Activated T-cell treated with anti-CD3 and anti-CD28 coated beads for 4 hours (primary cell): ENCODE results near the gene TMEM213.

ENCODE experiments used
- DNase-seq: peaks from one replicate; pipeline ENCODE4 v3.0.0-alpha.2; 2020

TMEM213 gene

DNA sequence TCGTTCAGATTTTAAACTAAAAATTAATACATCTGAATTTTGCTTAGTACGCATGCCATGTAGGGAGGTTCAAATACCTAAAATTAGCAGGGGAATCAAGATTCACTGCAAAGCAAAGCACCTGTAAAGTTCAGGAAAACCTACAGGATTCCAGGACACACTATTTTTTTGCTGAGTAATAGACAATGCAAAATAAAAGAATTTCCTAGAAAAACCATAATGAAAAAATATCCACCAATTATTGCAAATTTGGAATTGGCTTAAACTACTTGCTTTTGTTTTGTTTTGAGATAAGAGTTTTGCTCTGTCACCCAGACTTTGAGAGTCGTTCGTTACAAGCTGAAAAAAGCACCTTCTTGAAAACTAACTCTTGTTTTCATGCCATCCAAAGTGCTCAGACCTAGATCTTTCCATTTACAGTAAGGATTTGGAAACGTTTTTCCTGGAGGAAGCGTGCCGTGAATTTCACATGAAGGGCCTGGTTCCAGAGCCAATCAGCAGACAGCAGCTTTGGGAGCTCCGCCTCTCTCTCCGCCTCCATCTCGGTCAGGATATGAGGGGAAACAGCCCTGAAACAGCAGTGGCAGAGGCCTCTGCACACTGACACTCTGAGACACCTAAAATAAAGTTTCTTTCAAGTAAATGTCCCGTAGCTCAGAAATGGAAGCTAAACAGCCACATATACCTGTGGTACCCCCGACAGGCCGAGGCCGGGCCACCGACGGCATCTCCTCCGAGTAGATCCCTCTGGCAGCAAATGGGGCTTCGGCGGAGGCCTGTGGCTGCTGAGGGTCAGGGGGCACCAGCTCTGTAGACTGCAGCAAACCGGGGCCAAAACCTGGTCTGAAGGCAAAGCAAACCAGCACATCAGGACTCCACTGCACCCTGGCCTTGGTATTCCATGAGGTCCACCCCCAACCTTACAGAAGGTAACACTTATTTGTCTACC, 46.1 kb downstream of the TMEM213 start:
- DNase-seq: no peak

- DNase-seq: no peak
These were observed 47.9 kb downstream of the TMEM213 start for GRCh38 chr7:138845711-138846110.

GRCh38 chr7:138848056-138848980, 50.5 kb downstream of the TMEM213 start:
- no peak for DNase-seq

- no peak for DNase-seq
These were observed 51.9 kb downstream of the TMEM213 start for GRCh38 chr7:138849701-138850100.

DNA sequence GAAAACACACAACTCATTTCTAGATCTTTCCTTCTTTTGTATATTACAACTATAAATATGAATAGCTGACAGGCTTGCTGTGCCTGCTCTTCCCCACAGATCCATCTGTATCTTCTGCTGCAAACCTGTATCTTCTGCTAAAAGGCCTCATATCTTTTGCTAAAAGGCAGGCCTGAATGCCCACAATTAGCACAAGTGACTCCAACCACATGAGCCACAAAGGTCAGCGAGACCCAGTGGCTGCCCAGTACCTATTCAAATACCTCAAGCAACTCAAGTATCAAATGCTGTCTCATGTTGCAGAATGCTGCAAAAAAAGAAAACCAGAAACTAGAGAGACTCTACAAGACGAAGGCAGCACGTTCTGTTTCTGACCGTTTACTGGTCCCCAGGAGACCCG, 54.7 kb downstream of the TMEM213 start:
- DNase-seq: no peak

- DNase-seq: no peak
These were observed 55.7 kb downstream of the TMEM213 start for GRCh38 chr7:138853448-138853847.

GRCh38 chr7:138854115-138854645, 56.4 kb downstream of the TMEM213 start:
- DNase-seq: no peak

DNA sequence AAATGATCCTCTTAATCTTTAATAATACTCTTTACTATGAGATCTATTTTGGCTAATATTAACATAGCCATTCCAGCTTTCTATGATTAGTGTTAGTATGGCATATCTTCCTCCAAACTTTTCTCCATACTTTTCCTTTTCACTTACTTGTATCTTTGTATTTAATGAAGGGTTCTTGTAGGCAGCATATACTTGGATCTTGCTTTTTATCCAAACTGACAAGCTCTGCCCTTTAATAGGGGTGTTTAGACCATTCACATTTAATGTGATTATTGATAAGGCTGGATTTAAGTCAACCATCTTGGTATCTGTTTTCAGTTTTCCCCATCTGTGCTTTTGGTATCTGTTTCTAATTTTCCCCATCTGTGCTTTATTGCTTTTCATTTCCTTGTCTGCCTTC, 59.9 kb downstream of the TMEM213 start:
- DNase-seq: no peak

DNA sequence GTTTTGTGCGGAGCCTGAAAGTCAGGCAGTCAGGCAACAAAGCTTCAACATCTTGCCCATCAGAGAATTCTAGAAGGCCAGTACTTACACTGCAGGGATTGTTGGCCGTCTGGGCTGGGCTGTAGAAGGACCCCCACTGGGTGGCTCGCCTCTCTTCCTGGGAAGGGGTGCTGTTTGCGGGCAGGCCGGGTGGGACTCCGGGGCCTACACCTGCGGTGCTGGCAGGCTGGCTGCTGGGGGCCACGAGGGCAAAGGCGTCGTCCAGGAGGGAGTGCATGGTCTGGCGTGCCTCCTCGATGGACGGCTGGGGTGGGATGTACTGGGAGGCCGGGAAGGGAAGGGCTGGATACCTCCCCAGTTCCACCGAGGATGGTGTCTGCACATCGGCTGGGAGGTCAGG, 63.3 kb downstream of the TMEM213 start:
- DNase-seq: no peak

DNA sequence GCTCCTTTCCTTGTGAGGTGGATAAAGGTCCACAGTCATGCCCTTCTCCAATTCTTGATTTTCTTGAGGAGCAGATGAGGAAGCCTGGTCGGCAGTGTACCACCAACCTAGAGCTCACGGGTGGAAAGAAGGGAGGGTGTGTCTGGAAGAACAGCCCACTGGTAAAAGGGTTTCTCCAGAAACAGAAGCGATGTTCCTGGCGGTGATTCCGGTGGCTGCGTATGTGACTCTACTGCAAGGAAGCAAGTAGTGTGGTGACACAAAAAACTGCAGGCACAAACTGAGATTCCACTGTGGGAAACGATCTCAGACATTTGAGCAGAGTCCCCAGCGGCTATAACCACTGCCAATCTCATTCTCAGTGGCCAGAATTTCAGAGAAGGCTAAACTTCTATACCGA, 66.1 kb downstream of the TMEM213 start:
- DNase-seq: no peak

DNA sequence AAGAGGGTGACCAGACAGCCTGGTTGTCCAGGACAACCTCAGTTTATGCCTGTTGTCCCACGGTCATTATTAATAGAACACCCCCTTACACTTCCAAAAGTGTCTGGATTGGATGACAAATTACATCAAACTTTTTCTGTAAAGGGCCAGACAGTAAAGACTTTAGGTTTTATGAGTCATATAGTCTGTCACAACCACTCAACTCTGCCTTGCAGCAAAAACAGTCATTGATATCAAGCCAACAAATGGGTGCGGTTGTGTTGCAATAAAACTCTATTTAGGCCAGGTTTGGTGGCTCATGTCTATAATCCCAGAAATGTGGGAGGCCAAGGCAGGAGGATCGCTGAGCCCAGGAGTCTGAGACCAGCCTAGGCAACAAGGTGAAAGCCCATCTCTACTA, 66.9 kb downstream of the TMEM213 start:
- no peak for DNase-seq

DNA sequence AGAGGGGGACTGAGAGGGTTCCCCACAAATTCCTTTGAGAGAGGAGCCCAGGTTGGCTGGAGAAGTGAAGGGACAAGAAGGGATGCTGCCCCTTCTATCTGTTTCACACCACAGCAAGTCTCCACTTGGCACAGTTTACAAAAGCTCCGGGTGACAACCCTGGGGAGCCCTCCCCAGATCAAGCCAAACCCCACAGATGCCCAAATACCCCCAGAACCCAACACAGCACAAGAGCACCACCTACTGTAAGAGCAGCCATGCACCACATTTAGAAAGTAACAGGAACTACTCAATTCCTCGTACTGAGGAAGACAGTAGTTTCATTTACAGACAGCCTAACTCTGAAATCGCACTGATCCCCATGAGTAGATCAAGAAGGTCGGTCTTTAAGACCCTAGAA, 68.0 kb downstream of the TMEM213 start:
- peak; percentile 32 for DNase-seq

- DNase-seq: no peak
These were observed 68.6 kb downstream of the TMEM213 start for GRCh38 chr7:138866353-138866752.

- DNase-seq: no peak
These were observed 70.0 kb downstream of the TMEM213 start for GRCh38 chr7:138867744-138868143.

DNA sequence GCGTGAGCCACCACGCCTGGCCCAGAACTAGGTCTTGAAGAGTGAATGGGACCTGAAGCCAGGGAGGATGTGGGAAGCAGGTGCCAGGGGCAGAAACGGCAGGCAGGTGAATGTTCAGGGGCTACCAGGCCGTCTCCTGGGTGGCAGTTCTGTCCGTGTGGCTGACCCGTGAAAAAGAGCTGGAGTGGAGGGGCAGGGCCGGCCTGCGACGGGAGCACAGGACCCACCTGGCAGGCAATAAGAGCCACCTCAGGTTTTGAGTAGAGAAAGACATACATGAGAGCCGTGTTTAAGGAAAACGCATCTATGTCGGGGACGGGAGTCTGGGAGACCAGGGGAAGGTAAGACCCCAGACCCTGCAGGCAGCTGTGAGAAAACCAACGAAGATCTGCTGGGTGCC, 70.9 kb downstream of the TMEM213 start:
- DNase-seq: no peak

DNA sequence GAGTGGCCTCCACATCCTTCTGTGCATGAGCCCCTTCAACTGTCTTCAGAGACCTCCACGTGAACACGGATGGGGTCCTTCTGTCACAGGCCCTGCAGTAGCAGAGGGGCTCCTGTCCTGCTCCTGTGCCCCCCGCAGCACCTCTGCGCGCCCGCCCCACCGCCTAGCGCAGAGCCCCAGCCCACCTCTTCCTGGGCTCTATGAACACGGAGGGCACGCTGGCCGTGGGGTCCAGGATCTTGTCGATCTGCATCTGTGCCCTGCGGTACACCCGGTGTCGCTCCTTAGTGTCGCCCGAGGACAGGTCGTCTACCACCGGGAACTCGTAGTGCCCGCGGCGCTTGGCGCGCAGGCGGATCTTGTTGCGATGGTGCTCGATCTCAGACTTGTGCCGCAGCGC, 71.6 kb downstream of the TMEM213 start:
- no peak for DNase-seq

DNA sequence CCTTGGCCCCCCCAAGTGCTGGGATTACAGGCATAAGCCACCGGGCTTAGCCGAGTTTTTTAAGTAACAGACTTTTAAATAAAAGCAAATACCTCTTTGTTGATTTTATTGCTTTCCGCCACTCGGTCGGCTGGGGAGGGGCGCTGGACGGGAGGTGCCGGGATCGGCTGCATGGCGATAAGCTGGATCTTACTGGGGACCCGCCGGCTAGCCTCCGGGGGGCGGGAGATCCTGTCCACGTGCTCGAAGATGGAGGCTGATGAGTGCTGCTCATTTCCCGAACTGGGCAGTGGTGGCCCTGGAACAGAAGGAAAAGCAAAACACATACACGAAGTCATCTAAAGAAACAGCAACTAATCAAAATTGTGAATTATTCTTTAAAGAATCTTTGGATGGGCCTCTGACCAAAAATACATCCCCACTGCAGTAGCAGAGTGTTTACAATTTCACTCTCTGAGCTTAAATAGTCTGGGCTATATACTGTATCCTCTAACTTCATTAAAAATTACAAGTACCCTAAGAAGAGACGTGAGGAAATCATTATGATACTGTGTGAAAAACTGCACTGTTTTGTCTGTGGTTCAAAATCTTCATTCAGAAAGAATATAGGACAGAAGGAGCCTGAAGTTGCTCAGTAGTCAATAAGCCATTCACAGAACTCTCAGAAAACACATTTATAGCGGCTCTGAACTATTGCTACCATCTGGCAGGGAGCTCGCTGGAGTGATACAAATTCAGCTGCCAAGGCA, 73.4 kb downstream of the TMEM213 start:
- DNase-seq: no peak

GRCh38 chr7:138871814-138872090, 74.0 kb downstream of the TMEM213 start:
- no peak for DNase-seq

DNA sequence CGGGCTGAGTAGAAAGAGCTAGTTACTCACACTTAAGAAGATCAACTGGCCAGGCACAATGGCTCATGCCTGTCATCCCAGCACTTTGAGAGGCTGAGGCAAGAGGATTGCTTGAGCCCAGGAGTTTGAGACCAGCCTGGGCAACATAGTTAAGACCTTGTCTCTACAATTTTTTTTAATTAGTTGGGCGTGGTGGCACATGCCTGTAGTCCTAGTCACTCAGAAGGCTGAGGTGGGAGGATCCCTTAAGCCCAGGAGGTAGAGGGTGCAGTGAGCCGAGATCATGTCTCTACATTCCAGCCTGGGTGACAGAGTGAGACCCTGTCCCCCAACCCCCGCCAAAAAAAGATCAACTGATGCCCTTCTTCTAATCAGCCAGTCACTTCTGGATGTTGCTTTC, 74.8 kb downstream of the TMEM213 start:
- no peak for DNase-seq

GRCh38 chr7:138873220-138873892, 75.6 kb downstream of the TMEM213 start:
- DNase-seq: no peak

DNA sequence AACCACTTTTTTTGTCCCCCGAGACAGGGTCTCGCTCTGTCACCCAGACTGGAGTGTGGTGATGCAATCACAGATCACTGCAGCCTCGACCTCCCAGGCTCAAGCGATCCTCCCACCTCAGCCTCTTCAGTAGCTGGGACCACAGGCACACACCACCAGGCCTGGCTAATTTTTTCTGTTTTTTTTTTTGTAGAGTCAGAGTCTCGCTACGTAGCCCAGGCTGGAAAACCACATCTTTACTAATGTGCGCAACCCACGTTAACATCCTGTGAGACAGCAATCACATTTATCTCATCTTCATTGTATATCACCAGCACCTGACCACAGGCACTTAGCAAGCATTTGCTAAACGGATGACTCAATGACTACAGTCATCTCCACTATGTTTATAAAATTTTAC, 78.0 kb downstream of the TMEM213 start:
- peak; percentile 51 for DNase-seq

- DNase-seq: no peak
These were observed 78.5 kb downstream of the TMEM213 start for GRCh38 chr7:138876326-138876725.
